Measurements from ENCODE around the gene SLC7A14.

The SLC7A14 gene

GRCh38 chr3:170431054-170431453 is 154.8 kb downstream of the SLC7A14 start:
- no peak for DNase-seq (ENCODE audit: low read depth in 4 of 4, low spot score in 1 of 4)

- DNase-seq (ENCODE audit: low read depth in 4 of 4, low spot score in 1 of 4) = no peak
Observed at GRCh38 chr3:170429050-170429449, 156.8 kb downstream of the SLC7A14 start.

- no peak for DNase-seq (ENCODE audit: low read depth in 4 of 4, low spot score in 1 of 4)
Observed at GRCh38 chr3:170428095-170428494, 157.8 kb downstream of the SLC7A14 start.

GRCh38 chr3:170426240-170426797 is 159.6 kb downstream of the SLC7A14 start:
- no peak for DNase-seq (ENCODE audit: low read depth in 4 of 4, low spot score in 1 of 4)

GRCh38 chr3:170425491-170426239 is 160.2 kb downstream of the SLC7A14 start:
- no peak for DNase-seq (ENCODE audit: low read depth in 4 of 4, low spot score in 1 of 4)

GRCh38 chr3:170424879-170425278 is 161.0 kb downstream of the SLC7A14 start:
- no peak for DNase-seq (ENCODE audit: low read depth in 4 of 4, low spot score in 1 of 4)

- no peak for DNase-seq (ENCODE audit: low read depth in 4 of 4, low spot score in 1 of 4)
Observed at GRCh38 chr3:170423001-170423615, 162.8 kb downstream of the SLC7A14 start.

- DNase-seq (ENCODE audit: low read depth in 4 of 4, low spot score in 1 of 4) = no peak
Observed at GRCh38 chr3:170421758-170422157, 164.1 kb downstream of the SLC7A14 start.

GRCh38 chr3:170421111-170421641 is 164.7 kb downstream of the SLC7A14 start:
- DNase-seq (ENCODE audit: low read depth in 4 of 4, low spot score in 1 of 4) = no peak

- no peak for DNase-seq (ENCODE audit: low read depth in 4 of 4, low spot score in 1 of 4)
Observed at GRCh38 chr3:170420307-170420821, 165.5 kb downstream of the SLC7A14 start.

GRCh38 chr3:170419557-170420087 is 166.3 kb downstream of the SLC7A14 start:
- no peak for DNase-seq (ENCODE audit: low read depth in 4 of 4, low spot score in 1 of 4)

GRCh38 chr3:170418422-170419398 is 167.2 kb downstream of the SLC7A14 start, which contains the start of gene CLDN11:
TSS of gene CLDN11 (plus strand) at chr3:170418868. CDS start at chr3:170419067, 199 bp downstream.
- no peak for DNase-seq (ENCODE audit: low read depth in 4 of 4, low spot score in 1 of 4)

- no peak for DNase-seq (ENCODE audit: low read depth in 4 of 4, low spot score in 1 of 4)
Observed at GRCh38 chr3:170417090-170417489, 168.8 kb downstream of the SLC7A14 start.

- DNase-seq (ENCODE audit: low read depth in 4 of 4, low spot score in 1 of 4) = peak in 1 of 4 experiments; percentile 11
Observed at GRCh38 chr3:170414202-170414663, 171.6 kb downstream of the SLC7A14 start.

GRCh38 chr3:170413291-170413690 is 172.6 kb downstream of the SLC7A14 start:
- DNase-seq (ENCODE audit: low read depth in 4 of 4, low spot score in 1 of 4) = no peak

GRCh38 chr3:170410428-170411029 is 175.3 kb downstream of the SLC7A14 start:
- DNase-seq (ENCODE audit: low read depth in 4 of 4, low spot score in 1 of 4) = no peak

Measured in stimulated activated CD4-positive, alpha-beta T cell treated with anti-CD3 and anti-CD28 coated beads, Interleukin-1b, Interleukin-23, amount 100 ng/mL, for 24 hours (primary cell).